SU-DHL-6 (cell line): Measurements from ENCODE around the gene AP5B1.
"Not testable (repeated sequence)": the region's sequence is repeated elsewhere in the genome, so short reads cannot be mapped to it uniquely, and the experiment has no call there.

Experiments
- EZH2phosphoT487 ChIP-seq: fragments of 200-600 bp; sonication (generic), shearing (Covaris generic); conservative IDR thresholded peaks from 2 replicates; pipeline ENCODE4 v1.6.1; 2018; ENCODE audit warnings: mild to moderate bottlenecking, antibody characterized with exemption, low read length, moderate library complexity, mixed read lengths
- TF ChIP-seq, protein P1 (sequence below): fragments of 200-600 bp; sonication (generic); IDR thresholded peaks from one replicate; pipeline ENCODE4 v1.5.1; 2017; ENCODE audit warnings: antibody characterized with exemption, mild to moderate bottlenecking, low read length, moderate library complexity; ENCODE audit not compliant: insufficient read depth, poor library complexity, severe bottlenecking

DNA sequence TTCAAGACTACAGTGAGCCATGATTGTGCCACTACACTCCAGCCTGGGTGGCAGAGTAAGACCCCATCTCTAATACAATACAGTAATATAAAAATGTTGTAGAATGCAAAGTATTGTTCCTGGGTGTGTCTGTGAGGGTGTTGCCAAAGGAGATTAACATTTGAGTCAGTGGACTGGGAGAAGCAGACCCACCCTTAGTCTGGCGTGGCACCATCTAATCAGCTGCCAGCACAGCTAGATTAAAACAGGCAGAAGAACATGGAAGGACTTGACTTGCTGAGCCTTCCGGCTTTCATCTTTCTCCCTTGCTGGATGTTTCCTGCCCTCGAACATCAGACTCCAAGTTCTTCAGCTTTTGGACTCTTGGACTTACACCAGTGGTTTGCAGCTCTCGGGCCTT, 45.7 kb downstream of the AP5B1 start:
- TF ChIP-seq, protein P1, sequence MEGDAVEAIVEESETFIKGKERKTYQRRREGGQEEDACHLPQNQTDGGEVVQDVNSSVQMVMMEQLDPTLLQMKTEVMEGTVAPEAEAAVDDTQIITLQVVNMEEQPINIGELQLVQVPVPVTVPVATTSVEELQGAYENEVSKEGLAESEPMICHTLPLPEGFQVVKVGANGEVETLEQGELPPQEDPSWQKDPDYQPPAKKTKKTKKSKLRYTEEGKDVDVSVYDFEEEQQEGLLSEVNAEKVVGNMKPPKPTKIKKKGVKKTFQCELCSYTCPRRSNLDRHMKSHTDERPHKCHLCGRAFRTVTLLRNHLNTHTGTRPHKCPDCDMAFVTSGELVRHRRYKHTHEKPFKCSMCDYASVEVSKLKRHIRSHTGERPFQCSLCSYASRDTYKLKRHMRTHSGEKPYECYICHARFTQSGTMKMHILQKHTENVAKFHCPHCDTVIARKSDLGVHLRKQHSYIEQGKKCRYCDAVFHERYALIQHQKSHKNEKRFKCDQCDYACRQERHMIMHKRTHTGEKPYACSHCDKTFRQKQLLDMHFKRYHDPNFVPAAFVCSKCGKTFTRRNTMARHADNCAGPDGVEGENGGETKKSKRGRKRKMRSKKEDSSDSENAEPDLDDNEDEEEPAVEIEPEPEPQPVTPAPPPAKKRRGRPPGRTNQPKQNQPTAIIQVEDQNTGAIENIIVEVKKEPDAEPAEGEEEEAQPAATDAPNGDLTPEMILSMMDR, result not testable (repeated sequence)
- TF ChIP-seq EZH2phosphoT487, result not testable (repeated sequence)
